GM19468 (cell line): ENCODE data around the gene KICS2.

Experiments
- ATAC-seq: cut with Tn5 transposase; IDR thresholded peaks from one replicate; pipeline ENCODE4 v1.9.1; 2021; ENCODE audit warnings: mild to moderate bottlenecking, moderate library complexity, moderate number of reproducible peaks; ENCODE audit not compliant: unreplicated experiment; ENCODE audit errors: extremely low read depth

The KICS2 gene

GRCh38 chr12:64178122-64178521 is 44.0 kb downstream of the KICS2 start:
- no peak for ATAC-seq

GRCh38 chr12:64177001-64177400 is 45.1 kb downstream of the KICS2 start:
- ATAC-seq = no peak

- ATAC-seq = no peak
Observed at GRCh38 chr12:64175254-64175945, 46.7 kb downstream of the KICS2 start.

- ATAC-seq = no peak
Observed at GRCh38 chr12:64173456-64173855, 48.6 kb downstream of the KICS2 start.
